H1 (cell line): ENCODE data around the gene CFAP141. TPM values are rescaled to one million over a fixed set of nuclear protein-coding genes. Genes with fewer than 3 reads are reported as not detected.
"Not testable (repeated sequence)": the region's sequence is repeated elsewhere in the genome, so short reads cannot be mapped to it uniquely, and the experiment has no call there.

Experiments used
- CTCF ChIA-PET: fragments of 300-600 bp; sonication (Branson Sonifier 250); formaldehyde crosslinking; loops from one replicate; lab custom pipeline; 2021; ENCODE audit not compliant: partially characterized antibody; lab: Charles Lee
- POLR2A ChIA-PET: fragments of 300-600 bp; sonication (Branson Sonifier 250); formaldehyde crosslinking; loops from one replicate; lab custom pipeline; 2021; ENCODE audit warnings: inconsistent platforms; ENCODE audit not compliant: partially characterized antibody; lab: Charles Lee
- DNase-seq, 2 experiments: peaks; one replicate each; pipeline versions ENCODE4 v3.0.0 to v3.0.0-alpha.2; 2010 to 2022; ENCODE audit warnings: low spot score in 2 of 2, low read depth in 1 of 2, mixed read lengths in 1 of 2
- FAIRE-seq: peaks from 2 replicates; lab custom pipeline; 2011; peaks lifted over from hg19 to GRCh38; lab: Jason Lieb, UNC
- H2AFZ ChIP-seq: 2 replicates; pipeline ENCODE4 v1.8.1; 2012; ENCODE audit warnings: low read length, inconsistent platforms
- H2AK5ac ChIP-seq: 2 replicates; pipeline ENCODE4 v1.6.1; 2013; ENCODE audit warnings: low read depth, low read length
- H2BK120ac ChIP-seq: replicated peaks from 2 replicates; pipeline ENCODE3; 2013; ENCODE audit warnings: low read depth, low read length, inconsistent platforms
- H2BK12ac ChIP-seq: 2 replicates; pipeline ENCODE4 v1.6.1; 2013; ENCODE audit warnings: low read depth, low read length
- H2BK15ac ChIP-seq: 2 replicates; pipeline ENCODE4 v1.6.1; 2013; ENCODE audit warnings: low read length
- H2BK20ac ChIP-seq: 2 replicates; pipeline ENCODE4 v1.6.1; 2013; ENCODE audit warnings: low read length
- H2BK5ac ChIP-seq: 2 replicates; pipeline ENCODE4 v1.6.1; 2013; ENCODE audit warnings: low read depth, low read length
- H3K14ac ChIP-seq: 2 replicates; pipeline ENCODE4 v1.6.1; 2013; ENCODE audit warnings: inconsistent platforms; ENCODE audit not compliant: insufficient read length
- H3K18ac ChIP-seq: 2 replicates; pipeline ENCODE4 v1.6.1; 2013; ENCODE audit warnings: low read length; ENCODE audit errors: extremely low read depth
- H3K23ac ChIP-seq: 2 replicates; pipeline ENCODE4 v1.6.1; 2013; ENCODE audit warnings: inconsistent platforms; ENCODE audit not compliant: insufficient read length
- H3K23me2 ChIP-seq: 2 replicates; pipeline ENCODE4 v1.6.1; 2013; ENCODE audit warnings: low read depth, low read length
- H3K27ac ChIP-seq: 2 replicates; pipeline ENCODE4 v1.6.1; 2011; ENCODE audit warnings: low read depth, low read length, inconsistent platforms
- H3K27me3 ChIP-seq, 4 experiments: replicated peaks in 1 of 4; 1 replicate in 1 of 4; 2 replicates in 3 of 4; pipeline versions ENCODE4 v1.6.1 to v1.8.1; 2011 to 2013; ENCODE audit warnings: low read length in 3 of 4, mild to moderate bottlenecking in 3 of 4, inconsistent platforms in 2 of 4, mixed read lengths in 2 of 4, moderate library complexity in 1 of 4; ENCODE audit not compliant: control insufficient read depth in 3 of 4, insufficient read depth in 3 of 4; ENCODE audit errors: extremely low read depth in 1 of 4
- H3K36me3 ChIP-seq, 4 experiments: 2 replicates each; pipeline versions ENCODE4 v1.6.1 to v1.8.1; 2011 to 2013; ENCODE audit warnings: mild to moderate bottlenecking in 4 of 4, low read length in 3 of 4, moderate library complexity in 2 of 4, control low read depth in 1 of 4, inconsistent platforms in 1 of 4; ENCODE audit not compliant: insufficient read depth in 4 of 4, control insufficient read depth in 2 of 4
- H3K4ac ChIP-seq: replicated peaks from 2 replicates; pipeline ENCODE3; 2013; ENCODE audit warnings: low read length, low read depth, mixed read lengths, inconsistent platforms; ENCODE audit not compliant: insufficient read length
- H3K4me1 ChIP-seq, 4 experiments: replicated peaks in 1 of 4; 1 replicate in 1 of 4; 2 replicates in 3 of 4; pipeline versions ENCODE4 v1.6.1 to v1.8.1; 2011 to 2013; ENCODE audit warnings: low read length in 3 of 4, inconsistent platforms in 2 of 4, mixed read lengths in 1 of 4; ENCODE audit not compliant: insufficient read depth in 4 of 4, control insufficient read depth in 3 of 4
- H3K4me2 ChIP-seq, 2 experiments: 2 replicates each; pipeline versions ENCODE4 v1.6.1 to v1.8.1; 2011 to 2013; ENCODE audit warnings: low read depth in 2 of 2, low read length in 2 of 2, control low read depth in 1 of 2, inconsistent platforms in 1 of 2, mild to moderate bottlenecking in 1 of 2; ENCODE audit not compliant: insufficient read depth in 1 of 2
- H3K4me3 ChIP-seq, 4 experiments: fragments of 200-600, 300-600 bp in 1 of 4; sonication (generic), shearing (Covaris generic), sonication (Bioruptor Twin) in 1 of 4; 2 replicates each; pipeline versions ENCODE4 v1.5.1 to v1.8.1; 2011 to 2016; ENCODE audit warnings: low read length in 4 of 4, low read depth in 3 of 4, control low read depth in 2 of 4, inconsistent platforms in 2 of 4, mild to moderate bottlenecking in 2 of 4, mixed read lengths in 1 of 4, moderate library complexity in 1 of 4; ENCODE audit not compliant: insufficient read depth in 2 of 4; ENCODE audit errors: extremely low read depth in 1 of 4
- H3K56ac ChIP-seq: replicated peaks from 2 replicates; pipeline ENCODE3; 2013; ENCODE audit warnings: low read depth, mild to moderate bottlenecking, mixed read lengths, low read length, inconsistent platforms; ENCODE audit not compliant: insufficient read length
- H3K79me1 ChIP-seq: 2 replicates; pipeline ENCODE4 v1.6.1; 2013; ENCODE audit warnings: low read depth, low read length, control low read depth
- H3K79me2 ChIP-seq, 2 experiments: 2 replicates each; pipeline versions ENCODE4 v1.6.1 to v1.8.1; 2012 to 2013; ENCODE audit warnings: low read length in 2 of 2, mild to moderate bottlenecking in 2 of 2, inconsistent platforms in 1 of 2; ENCODE audit not compliant: insufficient read depth in 2 of 2, control insufficient read depth in 1 of 2
- H3K9ac ChIP-seq, 4 experiments: replicated peaks in 1 of 4; 1 replicate in 1 of 4; 2 replicates in 3 of 4; pipeline versions ENCODE4 v1.6.1 to v1.8.1; 2011 to 2013; ENCODE audit warnings: low read depth in 3 of 4, low read length in 3 of 4, control low read depth in 2 of 4, mild to moderate bottlenecking in 2 of 4, moderate library complexity in 2 of 4, inconsistent platforms in 1 of 4; ENCODE audit errors: extremely low read depth in 1 of 4
- H3K9me3 ChIP-seq, 2 experiments: 2 replicates each; pipeline versions ENCODE4 v1.6.1 to v1.8.1; 2012 to 2013; ENCODE audit warnings: mild to moderate bottlenecking in 2 of 2, moderate library complexity in 2 of 2, control low read depth in 1 of 2, inconsistent platforms in 1 of 2, low read depth in 1 of 2, low read length in 1 of 2, mixed read lengths in 1 of 2; ENCODE audit not compliant: insufficient read depth in 2 of 2
- H4K20me1 ChIP-seq, 2 experiments: replicated peaks in 1 of 2; 2 replicates each; pipeline versions ENCODE3 to v1.8.1; 2011 to 2013; ENCODE audit warnings: inconsistent platforms in 2 of 2, low read length in 2 of 2, mild to moderate bottlenecking in 1 of 2; ENCODE audit not compliant: insufficient read depth in 2 of 2, control insufficient read depth in 1 of 2
- H4K5ac ChIP-seq: 2 replicates; pipeline ENCODE4 v1.6.1; 2013; ENCODE audit warnings: low read length, low read depth, mixed read lengths, inconsistent platforms; ENCODE audit not compliant: insufficient read length
- H4K8ac ChIP-seq: 2 replicates; pipeline ENCODE4 v1.8.0; 2013; ENCODE audit warnings: mild to moderate bottlenecking, moderate library complexity, low read length, inconsistent platforms; ENCODE audit not compliant: insufficient read depth; ENCODE audit errors: extremely low read depth
- H4K91ac ChIP-seq: replicated peaks from 2 replicates; pipeline ENCODE3; 2013; ENCODE audit warnings: low read length, mixed read lengths, inconsistent platforms; ENCODE audit not compliant: insufficient read length
- JUN ChIP-seq: IDR thresholded peaks from 2 replicates; pipeline ENCODE4 v1.6.1; 2011; ENCODE audit warnings: low read depth, mild to moderate bottlenecking, improper control_type of control experiment, low read length
- WGBS, 2 experiments: shearing (Covaris generic) in 1 of 2; methylation state at CpG; one replicate each; pipeline versions ENCODE4 v1.1.6 to v1.1.7; 2013 to 2015; ENCODE audit warnings: low lambda C conversion rate in 2 of 2, mixed read lengths in 2 of 2, inconsistent platforms in 1 of 2, low coverage in 1 of 2, missing lambda C conversion rate in 1 of 2; ENCODE audit not compliant: insufficient replicate concordance in 2 of 2, insufficient coverage in 1 of 2, insufficient read length in 1 of 2; ENCODE audit errors: extremely low coverage in 1 of 2, missing lambda C conversion rate in 1 of 2; 5-methylcytosine and 5-hydroxymethylcytosine counted together
- polyA plus RNA-seq, 7 experiments: library from polyadenylated mRNA; depleted of rRNA in 3 of 7; stranded (reverse) in 5 of 7; unstranded in 2 of 7; fragments of >200 nt in 5 of 7; fragments of 200-250 nt in 2 of 7; gene quantifications; 1 replicate in 5 of 7; 2 replicates in 1 of 7; 4 replicates in 1 of 7; pipeline versions ENCODE4 v1.2.1 to v1.2.3, GENCODE V29; 2011 to 2013; ENCODE audit warnings: missing spikeins in 2 of 7, mixed read lengths in 2 of 7
- total RNA-seq: library from RNA; stranded (reverse); fragmentation: NEBNext Ultra II Directional; extraction: Animal tissue kit (Norgen Biotek cat#: 25700); gene quantifications from 2 replicates; pipeline ENCODE4 v1.2.1, GENCODE V29; 2021

The CFAP141 gene
- total and polyA plus RNA-seq, 2 of the 8 experiments (the other 6 are each of a cell fraction or from before 2014, with no cell fraction given) = not detected

DNA sequence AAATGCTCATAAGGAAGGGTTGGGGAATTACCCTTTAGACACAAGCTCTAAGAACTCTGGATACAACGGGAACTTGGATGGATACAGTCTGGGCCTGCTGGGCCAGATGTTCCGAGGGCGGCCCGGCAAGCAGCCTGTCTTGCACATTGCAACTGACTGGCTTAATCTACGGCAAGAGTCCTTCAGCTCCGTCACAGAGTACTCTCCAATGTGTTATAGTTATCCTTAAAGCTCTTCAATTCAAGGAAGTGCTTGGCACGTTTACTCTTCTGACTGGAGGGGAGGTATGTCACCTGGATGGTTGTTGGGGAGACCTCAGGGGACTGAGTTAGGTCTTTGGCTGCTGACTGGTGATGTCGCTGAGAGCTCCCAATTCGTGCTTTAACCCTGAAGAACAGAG, 1.1 kb upstream of the CFAP141 start (continued):
- no peak for TF ChIP-seq JUN

DNA sequence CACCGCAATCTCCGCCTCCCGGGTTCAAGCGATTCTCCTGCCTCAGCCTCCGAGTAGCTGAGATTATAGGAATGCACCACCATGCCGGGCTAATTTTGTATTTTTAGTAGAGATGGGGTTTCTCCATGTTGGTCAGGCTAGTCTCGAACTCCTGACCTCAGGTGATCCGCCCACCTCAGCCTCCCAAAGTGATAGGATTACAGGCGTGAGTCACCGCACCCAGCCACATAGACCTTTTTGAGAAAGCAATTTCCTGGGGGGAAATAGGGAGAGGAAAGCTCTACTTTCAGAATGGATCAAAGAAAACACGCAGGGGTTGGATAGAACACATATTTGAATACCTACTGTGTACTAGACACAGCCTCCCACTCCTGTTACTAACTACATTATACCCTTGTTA, 355 bp downstream of the CFAP141 start:
- H3K79me1 ChIP-seq, H3K27me3 ChIP-seq, H3K18ac ChIP-seq, H2BK5ac ChIP-seq, H4K5ac ChIP-seq, H2AFZ ChIP-seq, CTCF ChIA-PET, H4K20me1 ChIP-seq, H2BK15ac ChIP-seq, H4K91ac ChIP-seq, H2BK12ac ChIP-seq, H3K27ac ChIP-seq, H3K4me3 ChIP-seq, H3K14ac ChIP-seq, H2BK120ac ChIP-seq, H3K9ac ChIP-seq, H3K4ac ChIP-seq, H4K8ac ChIP-seq, H3K4me1 ChIP-seq, H3K9me3 ChIP-seq, H3K23ac ChIP-seq, H2AK5ac ChIP-seq, DNase-seq, H3K4me2 ChIP-seq, H2BK20ac ChIP-seq, H3K56ac ChIP-seq, H3K79me2 ChIP-seq, FAIRE-seq, H3K23me2 ChIP-seq: not testable (repeated sequence)
- peaks cover 11 to 46% (median 30%) of the 10 kb centered on the region in 4 experiments; a peak in 7 of 8 replicates for H3K36me3 ChIP-seq
- 93% methylated on average over 11 of the region's 11 CpGs; no CpG with 5 or more reads in 1 of the 2 experiments for WGBS, 2 experiments
- POLR2A ChIA-PET = interaction anchor here (1.0 to 10.7 kb wide), 6 partner anchors 12 to 68 kb away, joined by 3 to 99 read pairs (median 3); partner anchors contain the start of genes HAX1 and UBAP2L
